AML-193 (cell line): ENCODE results near the gene SHPK.

Experiments used
- DNase-seq, 2 experiments: peaks; one replicate each; lab custom pipeline; 2025; lab: John Stamatoyannopoulos, UW

The SHPK gene

GRCh38 chr17:3636154-3636907, at the start of gene SHPK, which contains the start of gene CTNS:
TSS of gene SHPK (minus strand) at chr17:3636250. CDS start at chr17:3636219, 31 bp downstream.
TSS of gene CTNS (plus strand) at chr17:3636760. CDS start at chr17:3640207, 3,447 bp downstream.
- DNase-seq = peak; percentile 63 to 68

GRCh38 chr17:3685174-3685573, 49.1 kb upstream of the SHPK start:
- no peak for DNase-seq

GRCh38 chr17:3683054-3683511, 47.0 kb upstream of the SHPK start:
- peak; percentile 25 to 31 for DNase-seq

- no peak for DNase-seq
These were observed 46.0 kb upstream of the SHPK start for GRCh38 chr17:3682033-3682432.

GRCh38 chr17:3681565-3681964, 45.5 kb upstream of the SHPK start:
- DNase-seq = no peak

GRCh38 chr17:3681057-3681456, 45.0 kb upstream of the SHPK start:
- DNase-seq = no peak

- no peak for DNase-seq
These were observed 43.6 kb upstream of the SHPK start for GRCh38 chr17:3679531-3680126.

GRCh38 chr17:3678821-3679530, 42.9 kb upstream of the SHPK start:
- no peak for DNase-seq

- no peak for DNase-seq
These were observed 42.2 kb upstream of the SHPK start for GRCh38 chr17:3678095-3678820.

- DNase-seq = no peak
These were observed 39.8 kb upstream of the SHPK start for GRCh38 chr17:3675886-3676285.

GRCh38 chr17:3672571-3672970, 36.5 kb upstream of the SHPK start:
- DNase-seq = no peak

GRCh38 chr17:3669548-3669947, 33.5 kb upstream of the SHPK start:
- no peak for DNase-seq

- DNase-seq = no peak
These were observed 33.0 kb upstream of the SHPK start for GRCh38 chr17:3669085-3669347.

- DNase-seq = peak; percentile 65 to 82
These were observed 32.4 kb upstream of the SHPK start, which contains the start of the genes EMC6 and TAX1BP3 for GRCh38 chr17:3668279-3669084. TSS of gene EMC6 (plus strand) at chr17:3668812. CDS start at chr17:3669147, 335 bp downstream. TSS of gene TAX1BP3 (minus strand) at chr17:3668578. CDS start at chr17:3668526, 52 bp downstream.

GRCh38 chr17:3667366-3668278, 31.6 kb upstream of the SHPK start:
- DNase-seq = no peak

GRCh38 chr17:3666516-3666915, 30.5 kb upstream of the SHPK start:
- no peak for DNase-seq

- no peak for DNase-seq
These were observed 29.8 kb upstream of the SHPK start for GRCh38 chr17:3665834-3666233.

- DNase-seq = no peak
These were observed 27.3 kb upstream of the SHPK start for GRCh38 chr17:3663102-3664011.

- no peak for DNase-seq
These were observed 24.4 kb upstream of the SHPK start for GRCh38 chr17:3660311-3660891.
